22Rv1 (cell line): ENCODE results near the gene KRTAP5-7.

Source experiments
- CTCF ChIP-seq: fragments of 450-650 bp; IDR thresholded peaks from 2 replicates; pipeline ENCODE4 v1.5.1; 2017; ENCODE audit warnings: mild to moderate bottlenecking
- ZFX ChIP-seq: fragments of 450-650 bp; IDR thresholded peaks from 2 replicates; pipeline ENCODE4 v1.6.1; 2017; ENCODE audit warnings: antibody characterized with exemption, borderline replicate concordance

GRCh38 chr11:71485466-71485865, 41.6 kb upstream of the KRTAP5-7 start:
- TF ChIP-seq ZFX (no peak), CTCF (no peak)
